K562 (cell line): ENCODE data around the gene REEP6. TPM values are rescaled to one million over a fixed set of nuclear protein-coding genes. Genes with fewer than 3 reads are reported as not detected.

Source experiments
- AFF4 ChIP-seq: sonication (generic); formaldehyde crosslinking; IDR thresholded peaks from 2 replicates; pipeline ENCODE4 v1.8.0; 2023; ENCODE audit warnings: mild to moderate bottlenecking, missing genetic modification reagents
- CREB1 ChIP-seq, 2 experiments: sonication (generic) in 1 of 2; formaldehyde crosslinking in 1 of 2; IDR thresholded peaks; 2 replicates each; pipeline versions ENCODE4 v1.6.1 to v1.8.0; 2012 to 2022; ENCODE audit warnings: inconsistent platforms in 1 of 2, mild to moderate bottlenecking in 1 of 2, missing genetic modification reagents in 1 of 2, moderate library complexity in 1 of 2
- HDAC1 ChIP-seq, 2 experiments: fragments of 450-650 bp; IDR thresholded peaks; 2 replicates each; pipeline ENCODE4 v1.6.1; 2016 to 2017; ENCODE audit warnings: inconsistent platforms in 1 of 2, mild to moderate bottlenecking in 1 of 2, moderate library complexity in 1 of 2
- TAL1 ChIP-seq: fragments of 450-650 bp; IDR thresholded peaks from 2 replicates; pipeline ENCODE4 v1.6.1; 2016; ENCODE audit warnings: mild to moderate bottlenecking
- ZBTB49 ChIP-seq: sonication (generic); formaldehyde crosslinking; IDR thresholded peaks from 2 replicates; pipeline ENCODE4 v1.8.0; 2022; ENCODE audit warnings: missing genetic modification reagents, mild to moderate bottlenecking, borderline replicate concordance
- polyA plus RNA-seq, 8 experiments: library from polyadenylated mRNA; depleted of rRNA in 4 of 8; stranded (reverse) in 5 of 8; unstranded in 3 of 8; fragments of >200 nt; fragmentation: Nextera tagmentation in 2 of 8; fragmentation: Illumina TruSeq in 1 of 8; extraction: Ambion mirVana in 2 of 8; extraction: Trizol in 1 of 8; gene quantifications; 2 replicates each; pipeline versions ENCODE4 v1.2.1 to v1.2.3, GENCODE V29; 2011 to 2014; ENCODE audit warnings: inconsistent platforms in 1 of 8, missing spikeins in 1 of 8
- total RNA-seq, 7 experiments: library from RNA; depleted of rRNA in 6 of 7; stranded (reverse); fragments of >200 nt in 6 of 7; fragmentation: Illumina TruSeq in 2 of 7; extraction: Trizol in 2 of 7; gene quantifications; 2 replicates each; pipeline versions ENCODE4 v1.2.1 to v1.2.3, GENCODE V29; 2011 to 2021; ENCODE audit warnings: low replicate concordance in 1 of 7
- TF ChIP-seq, protein P1 (sequence below): sonication (generic); formaldehyde crosslinking; IDR thresholded peaks from 2 replicates; pipeline ENCODE4 v1.8.0; 2023; ENCODE audit warnings: missing genetic modification reagents, mild to moderate bottlenecking, borderline replicate concordance

The REEP6 gene
- total and polyA plus RNA-seq, 9 of the 15 experiments (the other 6 are each of a cell fraction or from before 2014, with no cell fraction given): 1.2 to 64.2 (median 12.7) TPM

- TF ChIP-seq, protein P1, sequence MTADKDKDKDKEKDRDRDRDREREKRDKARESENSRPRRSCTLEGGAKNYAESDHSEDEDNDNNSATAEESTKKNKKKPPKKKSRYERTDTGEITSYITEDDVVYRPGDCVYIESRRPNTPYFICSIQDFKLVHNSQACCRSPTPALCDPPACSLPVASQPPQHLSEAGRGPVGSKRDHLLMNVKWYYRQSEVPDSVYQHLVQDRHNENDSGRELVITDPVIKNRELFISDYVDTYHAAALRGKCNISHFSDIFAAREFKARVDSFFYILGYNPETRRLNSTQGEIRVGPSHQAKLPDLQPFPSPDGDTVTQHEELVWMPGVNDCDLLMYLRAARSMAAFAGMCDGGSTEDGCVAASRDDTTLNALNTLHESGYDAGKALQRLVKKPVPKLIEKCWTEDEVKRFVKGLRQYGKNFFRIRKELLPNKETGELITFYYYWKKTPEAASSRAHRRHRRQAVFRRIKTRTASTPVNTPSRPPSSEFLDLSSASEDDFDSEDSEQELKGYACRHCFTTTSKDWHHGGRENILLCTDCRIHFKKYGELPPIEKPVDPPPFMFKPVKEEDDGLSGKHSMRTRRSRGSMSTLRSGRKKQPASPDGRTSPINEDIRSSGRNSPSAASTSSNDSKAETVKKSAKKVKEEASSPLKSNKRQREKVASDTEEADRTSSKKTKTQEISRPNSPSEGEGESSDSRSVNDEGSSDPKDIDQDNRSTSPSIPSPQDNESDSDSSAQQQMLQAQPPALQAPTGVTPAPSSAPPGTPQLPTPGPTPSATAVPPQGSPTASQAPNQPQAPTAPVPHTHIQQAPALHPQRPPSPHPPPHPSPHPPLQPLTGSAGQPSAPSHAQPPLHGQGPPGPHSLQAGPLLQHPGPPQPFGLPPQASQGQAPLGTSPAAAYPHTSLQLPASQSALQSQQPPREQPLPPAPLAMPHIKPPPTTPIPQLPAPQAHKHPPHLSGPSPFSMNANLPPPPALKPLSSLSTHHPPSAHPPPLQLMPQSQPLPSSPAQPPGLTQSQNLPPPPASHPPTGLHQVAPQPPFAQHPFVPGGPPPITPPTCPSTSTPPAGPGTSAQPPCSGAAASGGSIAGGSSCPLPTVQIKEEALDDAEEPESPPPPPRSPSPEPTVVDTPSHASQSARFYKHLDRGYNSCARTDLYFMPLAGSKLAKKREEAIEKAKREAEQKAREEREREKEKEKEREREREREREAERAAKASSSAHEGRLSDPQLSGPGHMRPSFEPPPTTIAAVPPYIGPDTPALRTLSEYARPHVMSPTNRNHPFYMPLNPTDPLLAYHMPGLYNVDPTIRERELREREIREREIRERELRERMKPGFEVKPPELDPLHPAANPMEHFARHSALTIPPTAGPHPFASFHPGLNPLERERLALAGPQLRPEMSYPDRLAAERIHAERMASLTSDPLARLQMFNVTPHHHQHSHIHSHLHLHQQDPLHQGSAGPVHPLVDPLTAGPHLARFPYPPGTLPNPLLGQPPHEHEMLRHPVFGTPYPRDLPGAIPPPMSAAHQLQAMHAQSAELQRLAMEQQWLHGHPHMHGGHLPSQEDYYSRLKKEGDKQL (CRISPR knock-in tag): no peak
- TF ChIP-seq TAL1: no peak
- peak; percentile 22; the same call in 1 of the 2 replicates for TF ChIP-seq CREB1 (IDR thresholded peaks at IDR 0.05)
- no peak; the same call in 1 of the 2 replicates for TF ChIP-seq CREB1 (CRISPR knock-in tag; IDR thresholded peaks at IDR 0.05)
- TF ChIP-seq AFF4 (CRISPR knock-in tag): no peak
- TF ChIP-seq ZBTB49: no peak
- peak in 1 of 2 experiments; percentile 51; a peak in 2 of 4 replicates for TF ChIP-seq HDAC1 (IDR thresholded peaks at IDR 0.05)
Observed at GRCh38 chr19:1445185-1445931, 45.6 kb upstream of the REEP6 start (continued).
